Upper lobe of left lung (tissue), 4 donors: ENCODE data around the gene AHI1.

ENCODE experiments used
- CTCF ChIP-seq, 6 experiments: fragments of 450-650 bp in 4 of 6; fragments of 200-600 bp in 2 of 6; sonication (generic) in 2 of 6; IDR thresholded peaks; one replicate each; pipeline ENCODE4 v1.5.1; 2016 to 2019; ENCODE audit warnings: antibody characterized with exemption in 6 of 6
- EP300 ChIP-seq, 4 donors: sonication (generic); formaldehyde crosslinking; IDR thresholded peaks; one replicate each; pipeline ENCODE4 v1.5.1; 2017; ENCODE audit warnings: antibody characterized with exemption in 4 of 4, control low read depth in 2 of 4
- POLR2A ChIP-seq, 4 donors: fragments of 450-650 bp; IDR thresholded peaks; one replicate each; pipeline ENCODE4 v1.5.1; 2016 to 2017; ENCODE audit warnings: antibody characterized with exemption in 4 of 4, mild to moderate bottlenecking in 2 of 4
- POLR2AphosphoS5 ChIP-seq, 2 donors: sonication (generic); formaldehyde crosslinking; IDR thresholded peaks; one replicate each; pipeline ENCODE4 v1.5.1; 2017; ENCODE audit warnings: antibody characterized with exemption in 2 of 2

GRCh38 chr6:135475292-135475886 is 22.2 kb downstream of the AHI1 start:
- TF ChIP-seq POLR2A (IDR thresholded peaks at IDR 0.05) (no peak), CTCF (IDR thresholded peaks at IDR 0.05) (no peak), EP300 (IDR thresholded peaks at IDR 0.05) (no peak), POLR2AphosphoS5 (IDR thresholded peaks at IDR 0.05) (no peak)
